NB4 (cell line): ENCODE results near the gene NTNG1.

Experiments
- MYC ChIP-seq: IDR thresholded peaks from 2 replicates; pipeline ENCODE4 v1.6.1; 2011; ENCODE audit warnings: low read depth, low read length
- POLR2A ChIP-seq: IDR thresholded peaks from 2 replicates; pipeline ENCODE4 v1.6.1; 2011; ENCODE audit warnings: mild to moderate bottlenecking; ENCODE audit not compliant: insufficient read length; ENCODE audit errors: extremely low read depth
- TF ChIP-seq, protein P1 (sequence below): IDR thresholded peaks from one replicate; pipeline ENCODE4 v1.5.1; 2012; ENCODE audit warnings: low read depth, low read length
- TF ChIP-seq, protein P2 (sequence below): IDR thresholded peaks from 2 replicates; pipeline ENCODE4 v1.6.1; 2011; ENCODE audit warnings: low read depth, low read length

DNA sequence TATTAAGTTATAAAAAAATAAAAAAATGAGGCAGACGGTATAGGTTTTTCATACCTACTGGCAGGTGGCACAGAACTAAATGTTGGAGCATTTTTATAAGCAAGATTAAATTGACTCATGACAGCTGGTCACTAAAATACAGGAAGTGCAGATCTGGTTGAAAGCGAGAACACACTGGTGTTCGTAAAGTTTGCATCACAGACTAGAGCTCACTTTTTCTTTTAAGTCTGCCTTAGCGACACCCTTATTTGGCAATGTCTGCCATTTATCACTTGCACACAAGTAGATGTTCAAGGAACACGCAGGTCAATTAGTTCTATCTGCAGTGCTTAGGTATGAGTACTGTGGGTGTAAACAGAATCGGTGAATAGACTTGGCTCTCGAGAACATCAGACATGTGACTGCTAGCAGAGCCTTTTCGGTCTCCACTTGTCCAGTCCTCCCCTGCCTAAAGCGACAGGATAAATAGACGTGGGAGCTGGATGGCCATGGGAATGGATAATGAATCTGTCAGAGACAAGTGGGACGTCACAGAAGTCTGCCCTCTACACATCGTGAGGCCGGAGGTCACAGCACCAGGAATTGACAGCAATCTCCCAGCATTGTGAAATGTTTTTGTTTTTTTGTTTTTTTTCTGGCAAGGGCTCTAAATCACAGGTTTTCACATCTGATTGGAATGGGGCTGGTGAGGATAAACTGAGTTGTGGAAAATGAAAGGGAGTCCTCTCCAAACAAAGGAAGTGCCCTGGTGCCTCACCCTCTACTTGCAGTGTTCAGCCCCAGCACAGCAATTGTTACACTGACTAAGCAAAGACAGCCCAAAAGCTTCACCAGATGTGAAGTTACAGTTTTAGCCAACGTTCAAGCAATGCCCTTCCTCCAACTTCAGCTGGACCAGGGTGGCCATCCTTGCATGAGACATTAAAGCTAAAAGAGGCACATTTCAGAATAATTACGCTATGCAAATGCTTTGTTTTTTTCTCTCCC, 248.9 kb downstream of the NTNG1 start:
- TF ChIP-seq, protein P1, sequence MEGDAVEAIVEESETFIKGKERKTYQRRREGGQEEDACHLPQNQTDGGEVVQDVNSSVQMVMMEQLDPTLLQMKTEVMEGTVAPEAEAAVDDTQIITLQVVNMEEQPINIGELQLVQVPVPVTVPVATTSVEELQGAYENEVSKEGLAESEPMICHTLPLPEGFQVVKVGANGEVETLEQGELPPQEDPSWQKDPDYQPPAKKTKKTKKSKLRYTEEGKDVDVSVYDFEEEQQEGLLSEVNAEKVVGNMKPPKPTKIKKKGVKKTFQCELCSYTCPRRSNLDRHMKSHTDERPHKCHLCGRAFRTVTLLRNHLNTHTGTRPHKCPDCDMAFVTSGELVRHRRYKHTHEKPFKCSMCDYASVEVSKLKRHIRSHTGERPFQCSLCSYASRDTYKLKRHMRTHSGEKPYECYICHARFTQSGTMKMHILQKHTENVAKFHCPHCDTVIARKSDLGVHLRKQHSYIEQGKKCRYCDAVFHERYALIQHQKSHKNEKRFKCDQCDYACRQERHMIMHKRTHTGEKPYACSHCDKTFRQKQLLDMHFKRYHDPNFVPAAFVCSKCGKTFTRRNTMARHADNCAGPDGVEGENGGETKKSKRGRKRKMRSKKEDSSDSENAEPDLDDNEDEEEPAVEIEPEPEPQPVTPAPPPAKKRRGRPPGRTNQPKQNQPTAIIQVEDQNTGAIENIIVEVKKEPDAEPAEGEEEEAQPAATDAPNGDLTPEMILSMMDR: no peak
- TF ChIP-seq, protein P2, sequence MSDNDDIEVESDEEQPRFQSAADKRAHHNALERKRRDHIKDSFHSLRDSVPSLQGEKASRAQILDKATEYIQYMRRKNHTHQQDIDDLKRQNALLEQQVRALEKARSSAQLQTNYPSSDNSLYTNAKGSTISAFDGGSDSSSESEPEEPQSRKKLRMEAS: no peak
- TF ChIP-seq POLR2A (no peak), MYC (no peak)
